Measurements from ENCODE around the gene FAF1.

FAF1 gene

GRCh38 chr1:50646526-50646925, 313.5 kb downstream of the FAF1 start:
- no peak for TF ChIP-seq CTCF (IDR thresholded peaks at IDR 0.05)
- H3K4me3 ChIP-seq, result no peak overlapping the region
- no peak overlapping the region for H3K27ac ChIP-seq
- no peak for DNase-seq (ENCODE audit: low spot score)

- no peak overlapping the region for H3K4me3 ChIP-seq
- no peak overlapping the region for H3K27ac ChIP-seq
- TF ChIP-seq CTCF (IDR thresholded peaks at IDR 0.05), result no peak
- DNase-seq (ENCODE audit: low spot score), result no peak
These were observed 314.9 kb downstream of the FAF1 start for GRCh38 chr1:50645139-50645538.

- Histone ChIP-seq H3K27ac (no peak overlapping the region), H3K4me3 (no peak overlapping the region)
- DNase-seq (ENCODE audit: low spot score), result no peak
- TF ChIP-seq CTCF (IDR thresholded peaks at IDR 0.05), result no peak
These were observed 315.5 kb downstream of the FAF1 start for GRCh38 chr1:50644447-50645105.

GRCh38 chr1:50637460-50637859, 322.6 kb downstream of the FAF1 start:
- Histone ChIP-seq H3K27ac (no peak overlapping the region), H3K4me3 (no peak overlapping the region)
- no peak for TF ChIP-seq CTCF (IDR thresholded peaks at IDR 0.05)
- DNase-seq (ENCODE audit: low spot score), result no peak

- H3K4me3 ChIP-seq, result no peak overlapping the region
- no peak for TF ChIP-seq CTCF (IDR thresholded peaks at IDR 0.05)
- no peak for DNase-seq (ENCODE audit: low spot score)
- H3K27ac ChIP-seq, result no peak overlapping the region
These were observed 325.8 kb downstream of the FAF1 start for GRCh38 chr1:50634251-50634650.

- no peak overlapping the region for H3K27ac ChIP-seq
- DNase-seq (ENCODE audit: low spot score), result no peak
- no peak overlapping the region for H3K4me3 ChIP-seq
- no peak for TF ChIP-seq CTCF (IDR thresholded peaks at IDR 0.05)
These were observed 326.6 kb downstream of the FAF1 start for GRCh38 chr1:50633465-50633864.

GRCh38 chr1:50631161-50631560, 328.9 kb downstream of the FAF1 start:
- no peak for TF ChIP-seq CTCF (IDR thresholded peaks at IDR 0.05)
- Histone ChIP-seq H3K27ac (no peak overlapping the region), H3K4me3 (no peak overlapping the region)
- DNase-seq (ENCODE audit: low spot score), result no peak

All from coronary artery (tissue), 2 donors.